Measurements from ENCODE around the gene LILRA2.

The LILRA2 gene

GRCh38 chr19:54548806-54549205, 24.8 kb upstream of the LILRA2 start:
- H3K4me1 ChIP-seq (ENCODE audit: control insufficient read depth, insufficient read depth, low read length, poor library complexity, severe bottlenecking), result no peaks in the 10 kb centered on the region
- no peaks in the 10 kb centered on the region for H3K9me3 ChIP-seq (ENCODE audit: control insufficient read depth, low read length)
- H3K4me3 ChIP-seq (ENCODE audit: insufficient read depth, low read depth, low read length, poor library complexity, severe bottlenecking), result no peak overlapping the region
- H3K27me3 ChIP-seq (replicated peaks; ENCODE audit: control insufficient read depth, insufficient read depth, low read length, poor library complexity, severe bottlenecking), result no peaks in the 10 kb centered on the region
- no peak for DNase-seq
- H3K36me3 ChIP-seq (ENCODE audit: control insufficient read depth, insufficient read depth, low read length), result no peaks in the 10 kb centered on the region
- H3K27ac ChIP-seq (ENCODE audit: insufficient read depth, low read length, poor library complexity, severe bottlenecking), result no peak overlapping the region

GRCh38 chr19:54549224-54549623, 24.4 kb upstream of the LILRA2 start:
- DNase-seq, result no peak
- Histone ChIP-seq H3K9me3 (ENCODE audit: control insufficient read depth, low read length) (no peaks in the 10 kb centered on the region), H3K4me1 (ENCODE audit: control insufficient read depth, insufficient read depth, low read length, poor library complexity, severe bottlenecking) (no peaks in the 10 kb centered on the region), H3K27me3 (replicated peaks; ENCODE audit: control insufficient read depth, insufficient read depth, low read length, poor library complexity, severe bottlenecking) (no peaks in the 10 kb centered on the region), H3K36me3 (ENCODE audit: control insufficient read depth, insufficient read depth, low read length) (no peaks in the 10 kb centered on the region), H3K27ac (ENCODE audit: insufficient read depth, low read length, poor library complexity, severe bottlenecking) (no peak overlapping the region), H3K4me3 (ENCODE audit: insufficient read depth, low read depth, low read length, poor library complexity, severe bottlenecking) (no peak overlapping the region)

GRCh38 chr19:54551293-54551692, 22.3 kb upstream of the LILRA2 start:
- Histone ChIP-seq H3K9me3 (ENCODE audit: control insufficient read depth, low read length) (no peaks in the 10 kb centered on the region), H3K36me3 (ENCODE audit: control insufficient read depth, insufficient read depth, low read length) (no peaks in the 10 kb centered on the region), H3K27ac (ENCODE audit: insufficient read depth, low read length, poor library complexity, severe bottlenecking) (no peak overlapping the region), H3K4me3 (ENCODE audit: insufficient read depth, low read depth, low read length, poor library complexity, severe bottlenecking) (no peak overlapping the region), H3K27me3 (replicated peaks; ENCODE audit: control insufficient read depth, insufficient read depth, low read length, poor library complexity, severe bottlenecking) (no peaks in the 10 kb centered on the region), H3K4me1 (ENCODE audit: control insufficient read depth, insufficient read depth, low read length, poor library complexity, severe bottlenecking) (no peaks in the 10 kb centered on the region)
- DNase-seq, result no peak

- Histone ChIP-seq H3K27me3 (replicated peaks; ENCODE audit: control insufficient read depth, insufficient read depth, low read length, poor library complexity, severe bottlenecking) (no peaks in the 10 kb centered on the region), H3K4me3 (ENCODE audit: insufficient read depth, low read depth, low read length, poor library complexity, severe bottlenecking) (no peak overlapping the region), H3K9me3 (ENCODE audit: control insufficient read depth, low read length) (no peaks in the 10 kb centered on the region), H3K27ac (ENCODE audit: insufficient read depth, low read length, poor library complexity, severe bottlenecking) (no peak overlapping the region), H3K36me3 (ENCODE audit: control insufficient read depth, insufficient read depth, low read length) (no peaks in the 10 kb centered on the region), H3K4me1 (ENCODE audit: control insufficient read depth, insufficient read depth, low read length, poor library complexity, severe bottlenecking) (no peaks in the 10 kb centered on the region)
- no peak for DNase-seq
These were observed 21.4 kb upstream of the LILRA2 start for GRCh38 chr19:54551950-54552912.

- H3K27me3 ChIP-seq (replicated peaks; ENCODE audit: control insufficient read depth, insufficient read depth, low read length, poor library complexity, severe bottlenecking), result no peaks in the 10 kb centered on the region
- H3K27ac ChIP-seq (ENCODE audit: insufficient read depth, low read length, poor library complexity, severe bottlenecking), result no peak overlapping the region
- H3K9me3 ChIP-seq (ENCODE audit: control insufficient read depth, low read length), result no peaks in the 10 kb centered on the region
- H3K36me3 ChIP-seq (ENCODE audit: control insufficient read depth, insufficient read depth, low read length), result no peaks in the 10 kb centered on the region
- no peaks in the 10 kb centered on the region for H3K4me1 ChIP-seq (ENCODE audit: control insufficient read depth, insufficient read depth, low read length, poor library complexity, severe bottlenecking)
- H3K4me3 ChIP-seq (ENCODE audit: insufficient read depth, low read depth, low read length, poor library complexity, severe bottlenecking), result no peak overlapping the region
- no peak for DNase-seq
These were observed 20.7 kb upstream of the LILRA2 start for GRCh38 chr19:54552913-54553310.

- Histone ChIP-seq H3K36me3 (ENCODE audit: control insufficient read depth, insufficient read depth, low read length) (no peaks in the 10 kb centered on the region), H3K4me3 (ENCODE audit: insufficient read depth, low read depth, low read length, poor library complexity, severe bottlenecking) (no peak overlapping the region), H3K4me1 (ENCODE audit: control insufficient read depth, insufficient read depth, low read length, poor library complexity, severe bottlenecking) (no peaks in the 10 kb centered on the region), H3K27ac (ENCODE audit: insufficient read depth, low read length, poor library complexity, severe bottlenecking) (no peak overlapping the region), H3K27me3 (replicated peaks; ENCODE audit: control insufficient read depth, insufficient read depth, low read length, poor library complexity, severe bottlenecking) (no peaks in the 10 kb centered on the region), H3K9me3 (ENCODE audit: control insufficient read depth, low read length) (no peaks in the 10 kb centered on the region)
- DNase-seq, result no peak
These were observed 19.6 kb upstream of the LILRA2 start for GRCh38 chr19:54554006-54554405.

- Histone ChIP-seq H3K27ac (ENCODE audit: insufficient read depth, low read length, poor library complexity, severe bottlenecking) (no peak overlapping the region), H3K36me3 (ENCODE audit: control insufficient read depth, insufficient read depth, low read length) (no peaks in the 10 kb centered on the region), H3K4me1 (ENCODE audit: control insufficient read depth, insufficient read depth, low read length, poor library complexity, severe bottlenecking) (no peaks in the 10 kb centered on the region), H3K4me3 (ENCODE audit: insufficient read depth, low read depth, low read length, poor library complexity, severe bottlenecking) (no peak overlapping the region), H3K9me3 (ENCODE audit: control insufficient read depth, low read length) (no peaks in the 10 kb centered on the region), H3K27me3 (replicated peaks; ENCODE audit: control insufficient read depth, insufficient read depth, low read length, poor library complexity, severe bottlenecking) (no peaks in the 10 kb centered on the region)
- DNase-seq, result no peak
These were observed 18.7 kb upstream of the LILRA2 start for GRCh38 chr19:54554896-54555295.

GRCh38 chr19:54556194-54556593, 17.4 kb upstream of the LILRA2 start:
- no peaks in the 10 kb centered on the region for H3K36me3 ChIP-seq (ENCODE audit: control insufficient read depth, insufficient read depth, low read length)
- no peaks in the 10 kb centered on the region for H3K9me3 ChIP-seq (ENCODE audit: control insufficient read depth, low read length)
- no peak overlapping the region for H3K4me3 ChIP-seq (ENCODE audit: insufficient read depth, low read depth, low read length, poor library complexity, severe bottlenecking)
- no peaks in the 10 kb centered on the region for H3K27me3 ChIP-seq (replicated peaks; ENCODE audit: control insufficient read depth, insufficient read depth, low read length, poor library complexity, severe bottlenecking)
- DNase-seq, result no peak
- no peak overlapping the region for H3K27ac ChIP-seq (ENCODE audit: insufficient read depth, low read length, poor library complexity, severe bottlenecking)
- no peaks in the 10 kb centered on the region for H3K4me1 ChIP-seq (ENCODE audit: control insufficient read depth, insufficient read depth, low read length, poor library complexity, severe bottlenecking)

- H3K27me3 ChIP-seq (replicated peaks; ENCODE audit: control insufficient read depth, insufficient read depth, low read length, poor library complexity, severe bottlenecking), result no peaks in the 10 kb centered on the region
- H3K4me3 ChIP-seq (ENCODE audit: insufficient read depth, low read depth, low read length, poor library complexity, severe bottlenecking), result no peak overlapping the region
- no peak for DNase-seq
- no peaks in the 10 kb centered on the region for H3K9me3 ChIP-seq (ENCODE audit: control insufficient read depth, low read length)
- H3K36me3 ChIP-seq (ENCODE audit: control insufficient read depth, insufficient read depth, low read length), result no peaks in the 10 kb centered on the region
- no peak overlapping the region for H3K27ac ChIP-seq (ENCODE audit: insufficient read depth, low read length, poor library complexity, severe bottlenecking)
- H3K4me1 ChIP-seq (ENCODE audit: control insufficient read depth, insufficient read depth, low read length, poor library complexity, severe bottlenecking), result no peaks in the 10 kb centered on the region
These were observed 15.3 kb upstream of the LILRA2 start for GRCh38 chr19:54558339-54558738.

- Histone ChIP-seq H3K4me3 (ENCODE audit: insufficient read depth, low read depth, low read length, poor library complexity, severe bottlenecking) (no peak overlapping the region), H3K9me3 (ENCODE audit: control insufficient read depth, low read length) (no peaks in the 10 kb centered on the region), H3K27me3 (replicated peaks; ENCODE audit: control insufficient read depth, insufficient read depth, low read length, poor library complexity, severe bottlenecking) (no peaks in the 10 kb centered on the region), H3K4me1 (ENCODE audit: control insufficient read depth, insufficient read depth, low read length, poor library complexity, severe bottlenecking) (no peaks in the 10 kb centered on the region), H3K36me3 (ENCODE audit: control insufficient read depth, insufficient read depth, low read length) (no peaks in the 10 kb centered on the region), H3K27ac (ENCODE audit: insufficient read depth, low read length, poor library complexity, severe bottlenecking) (no peak overlapping the region)
- no peak for DNase-seq
These were observed 12.7 kb upstream of the LILRA2 start for GRCh38 chr19:54560881-54561385.
